Measurements from ENCODE around the gene FAM50A. TPM values are rescaled to one million over a fixed set of nuclear protein-coding genes. Genes with fewer than 3 reads are reported as not detected.
"Not testable (repeated sequence)": the region's sequence is repeated elsewhere in the genome, so short reads cannot be mapped to it uniquely, and the experiment has no call there.

FAM50A gene
- total RNA-seq, 1 experiment from 2014 or later = 53.8 TPM

- TSS peak; percentile 73 for BruUV-seq (replicated peaks)
- H3K9me2 ChIP-seq (replicated peaks; ENCODE audit: low read length) = no peaks in the 10 kb centered on the region
- H3K27me3 ChIP-seq (ENCODE audit: low read length) = no peaks in the 10 kb centered on the region
- H3K9ac ChIP-seq (ENCODE audit: low read length) = peak overlapping the region; percentile 99
- no peak overlapping the region for H2AFZ ChIP-seq (ENCODE audit: low read length)
- H3K79me2 ChIP-seq (ENCODE audit: low read length) = peaks cover 32% of the 10 kb centered on the region
- H3K9me3 ChIP-seq (ENCODE audit: low read length) = no peaks in the 10 kb centered on the region
- peaks cover 24% of the 10 kb centered on the region for H4K20me1 ChIP-seq (ENCODE audit: low read length)
- peak overlapping the region; percentile 98 for H3K27ac ChIP-seq (ENCODE audit: low read length)
- ATAC-seq (peak; percentile 9), DNase-seq (peak; percentile 72)
- TF ChIP-seq EZH2 (IDR thresholded peaks at IDR 0.05; ENCODE audit: low read length, unreplicated experiment) (no peak), CTCF (conservative IDR thresholded peaks at IDR 0.05; ENCODE audit: low read depth, low read length) (peak; percentile 74), EZH2phosphoT487 (IDR thresholded peaks at IDR 0.05; ENCODE audit: borderline replicate concordance, low read length) (no peak)
- H3K4me1 ChIP-seq (ENCODE audit: insufficient read depth, low read length) = peaks cover 12% of the 10 kb centered on the region; the same call in 1 of the 2 replicates
- peak overlapping the region; percentile 97 for H3K4me2 ChIP-seq (ENCODE audit: low read length)
- H3F3A ChIP-seq (ENCODE audit: low read length, unreplicated experiment) = peaks cover 22% of the 10 kb centered on the region
- ChIA-PET CTCF (interaction anchor here (0.6 kb wide), 1 partner anchor 573 kb away, joined by 8 read pairs; no protein-coding TSS in a partner anchor), POLR2A (ENCODE audit: unreplicated experiment) (interaction anchor here (0.6 kb wide), 1 partner anchor 116 kb away, joined by 3 read pairs; no protein-coding TSS in a partner anchor)
- peak overlapping the region; percentile 90 for H3K4me3 ChIP-seq (ENCODE audit: low read length)
- peaks cover 25% of the 10 kb centered on the region for H3K36me3 ChIP-seq (ENCODE audit: low read depth, low read length)
- intact Hi-C loops (cut with micrococcal nuclease) = loop anchor here (10.0 kb wide), 1 partner anchor 56 kb away; the partner anchor contains the start of gene PLXNA3
Measured at GRCh38 chrX:154398668-154399526, 45.0 kb upstream of the FAM50A start.

- peaks cover 25% of the 10 kb centered on the region for H3K36me3 ChIP-seq (ENCODE audit: low read depth, low read length)
- H3K9ac ChIP-seq (ENCODE audit: low read length) = peak overlapping the region; percentile 99
- POLR2A ChIA-PET (ENCODE audit: unreplicated experiment) = no interaction called here
- peaks cover 12% of the 10 kb centered on the region; the same call in 1 of the 2 replicates for H3K4me1 ChIP-seq (ENCODE audit: insufficient read depth, low read length)
- peaks cover 32% of the 10 kb centered on the region for H3K79me2 ChIP-seq (ENCODE audit: low read length)
- intact Hi-C loops (cut with micrococcal nuclease) = loop anchor here (10.0 kb wide), 1 partner anchor 55 kb away; the partner anchor contains the start of gene PLXNA3
- peaks cover 22% of the 10 kb centered on the region for H3F3A ChIP-seq (ENCODE audit: low read length, unreplicated experiment)
- H3K9me2 ChIP-seq (replicated peaks; ENCODE audit: low read length) = no peaks in the 10 kb centered on the region
- H3K9me3 ChIP-seq (ENCODE audit: low read length) = no peaks in the 10 kb centered on the region
- no peak overlapping the region for H2AFZ ChIP-seq (ENCODE audit: low read length)
- ATAC-seq (no peak), DNase-seq (no peak)
- CTCF ChIA-PET = no interaction called here
- H4K20me1 ChIP-seq (ENCODE audit: low read length) = peaks cover 24% of the 10 kb centered on the region
- H3K27ac ChIP-seq (ENCODE audit: low read length) = peak overlapping the region; percentile 98
- BruUV-seq (replicated peaks) = no TSS peak
- H3K4me2 ChIP-seq (ENCODE audit: low read length) = peak overlapping the region; percentile 97
- H3K27me3 ChIP-seq (ENCODE audit: low read length) = no peaks in the 10 kb centered on the region
- H3K4me3 ChIP-seq (ENCODE audit: low read length) = peak overlapping the region; percentile 90
- no peak for TF ChIP-seq EZH2phosphoT487 (IDR thresholded peaks at IDR 0.05; ENCODE audit: borderline replicate concordance, low read length)
- TF ChIP-seq CTCF (conservative IDR thresholded peaks at IDR 0.05; ENCODE audit: low read depth, low read length) = no peak
- no peak for TF ChIP-seq EZH2 (IDR thresholded peaks at IDR 0.05; ENCODE audit: low read length, unreplicated experiment)
Measured at GRCh38 chrX:154399527-154400368, 44.2 kb upstream of the FAM50A start.

GRCh38 chrX:154400369-154400817 is 43.5 kb upstream of the FAM50A start:
- H3K9ac ChIP-seq (ENCODE audit: low read length); H3K9me2 ChIP-seq (replicated peaks; ENCODE audit: low read length); H3K27me3 ChIP-seq (ENCODE audit: low read length); H3K9me3 ChIP-seq (ENCODE audit: low read length); DNase-seq; intact Hi-C loops (cut with micrococcal nuclease); CTCF ChIA-PET; POLR2A ChIA-PET (ENCODE audit: unreplicated experiment); H3K27ac ChIP-seq (ENCODE audit: low read length); ATAC-seq; H2AFZ ChIP-seq (ENCODE audit: low read length); BruUV-seq (replicated peaks): not testable (repeated sequence)
- H4K20me1 ChIP-seq (ENCODE audit: low read length) = peaks cover 24% of the 10 kb centered on the region
- H3K4me2 ChIP-seq (ENCODE audit: low read length) = peak overlapping the region; percentile 97
- H3K79me2 ChIP-seq (ENCODE audit: low read length) = peaks cover 32% of the 10 kb centered on the region
- H3K4me1 ChIP-seq (ENCODE audit: insufficient read depth, low read length) = peaks cover 12% of the 10 kb centered on the region; the same call in 1 of the 2 replicates
- peak overlapping the region; percentile 90 for H3K4me3 ChIP-seq (ENCODE audit: low read length)
- H3F3A ChIP-seq (ENCODE audit: low read length, unreplicated experiment) = peaks cover 22% of the 10 kb centered on the region
- H3K36me3 ChIP-seq (ENCODE audit: low read depth, low read length) = peaks cover 25% of the 10 kb centered on the region

Data from PC-3 (cell line).